GOT3 (cell line): ENCODE measurements around the gene RDH5.

Experiments used
- DNase-seq: peaks from one replicate; lab custom pipeline; 2025; ENCODE audit warnings: mixed read lengths; lab: John Stamatoyannopoulos, UW

Gene RDH5

DNA sequence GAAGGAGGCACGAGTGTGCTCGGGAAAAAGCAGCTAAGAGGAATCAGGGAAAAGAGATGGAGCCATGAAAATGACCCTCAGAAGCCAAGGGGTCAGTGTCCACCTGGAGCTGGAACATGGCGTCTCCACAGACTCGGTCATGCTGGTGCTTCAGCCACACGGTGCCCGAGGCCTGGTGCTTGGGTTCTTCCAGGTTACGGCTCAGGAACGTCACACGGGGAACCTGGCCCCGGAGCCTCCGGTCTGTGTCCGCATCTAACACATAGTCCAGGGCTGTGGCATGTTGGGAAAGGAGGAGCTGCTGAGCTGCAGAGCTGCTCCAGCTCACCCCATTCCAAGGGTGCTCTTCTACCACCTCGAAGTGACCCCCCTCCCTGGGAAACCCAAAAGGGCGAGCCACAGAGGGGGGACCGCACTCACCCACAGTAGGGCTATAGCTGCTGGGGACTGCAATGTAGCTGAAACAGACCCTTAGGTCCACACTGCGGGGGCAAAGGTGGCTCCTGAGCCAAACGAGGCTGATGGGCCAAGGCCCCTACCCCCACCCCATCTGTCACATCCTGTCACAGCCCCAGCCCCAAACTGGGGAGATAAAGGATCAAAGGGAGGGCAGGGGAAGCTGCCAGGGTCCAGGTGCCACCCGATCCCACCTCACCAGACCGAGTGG lies 23.3 kb upstream of the RDH5 start:
- no peak for DNase-seq

DNA sequence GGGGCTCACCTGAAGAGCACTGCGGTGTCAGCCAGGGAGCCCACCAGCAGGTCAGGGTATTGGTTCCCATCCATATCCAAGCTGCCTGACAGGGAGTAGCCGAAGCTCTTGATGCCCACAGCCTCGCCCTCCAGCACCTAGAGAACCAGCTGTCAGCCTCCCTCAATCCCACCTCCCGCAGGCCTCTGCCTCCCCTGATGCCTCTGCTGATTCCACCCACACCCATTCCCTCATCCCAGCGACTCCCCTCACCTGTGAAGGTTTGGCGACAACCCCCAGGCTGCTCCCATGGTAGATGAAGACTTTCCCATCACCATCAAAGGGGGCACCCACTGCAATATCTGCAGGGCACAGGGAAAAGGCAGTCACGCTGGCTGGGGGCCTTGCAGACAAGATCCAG lies 22.5 kb upstream of the RDH5 start:
- DNase-seq: no peak

DNA sequence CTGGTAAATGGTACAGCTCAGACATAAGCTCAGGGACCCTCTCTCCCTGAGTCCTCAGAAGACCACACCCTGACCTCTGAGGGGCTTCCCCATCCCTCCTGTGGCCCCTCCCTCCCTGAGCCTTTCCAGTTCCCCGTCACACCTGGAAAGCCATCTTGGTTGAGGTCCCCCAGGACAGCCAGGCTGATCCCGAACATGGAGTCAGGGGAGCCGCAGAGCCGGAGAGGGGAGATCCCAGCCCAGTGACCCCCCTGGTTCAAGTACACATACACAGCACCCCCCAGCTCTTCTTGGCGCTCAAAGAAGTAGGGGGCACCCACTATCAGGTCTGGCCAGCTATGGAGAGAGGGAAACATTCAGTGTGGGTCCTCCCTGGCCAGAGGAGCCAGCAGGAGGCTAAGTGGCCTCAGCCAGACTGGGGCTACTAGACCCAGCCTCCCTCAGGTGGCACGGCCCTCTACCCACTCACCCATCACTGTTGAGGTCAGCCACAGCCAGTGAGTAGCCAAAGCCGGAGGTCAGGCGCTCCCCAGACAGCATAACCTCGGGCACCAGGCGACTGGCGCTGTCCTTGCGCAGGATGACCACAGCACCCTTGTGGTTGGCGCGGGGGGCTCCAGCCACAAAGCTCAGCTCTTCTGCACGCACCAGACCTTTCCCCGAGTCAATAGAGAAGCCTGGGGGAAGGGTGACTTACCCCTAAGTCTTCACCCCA lies 21.8 kb upstream of the RDH5 start:
- DNase-seq: no peak

DNA sequence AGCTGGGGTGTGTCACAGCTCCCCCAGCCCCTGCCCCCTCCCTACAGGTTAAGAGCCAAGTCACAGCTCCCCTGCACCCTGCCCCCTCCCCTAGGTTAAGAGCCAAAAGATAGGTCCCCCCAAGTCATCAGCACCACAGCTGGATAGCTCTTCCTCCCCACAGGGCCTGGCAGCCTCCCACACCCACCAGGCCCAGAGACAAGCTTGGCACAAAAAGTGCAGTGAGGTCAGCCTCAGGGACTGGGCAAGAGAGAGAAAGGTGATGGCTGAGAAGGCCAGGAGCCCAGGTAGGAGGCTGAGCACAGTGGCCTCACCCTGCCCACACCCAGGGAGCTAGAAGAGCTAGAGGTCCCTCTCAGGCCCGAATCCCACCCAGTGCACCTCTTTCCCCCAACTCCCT lies 21.2 kb upstream of the RDH5 start:
- DNase-seq: no peak

DNA sequence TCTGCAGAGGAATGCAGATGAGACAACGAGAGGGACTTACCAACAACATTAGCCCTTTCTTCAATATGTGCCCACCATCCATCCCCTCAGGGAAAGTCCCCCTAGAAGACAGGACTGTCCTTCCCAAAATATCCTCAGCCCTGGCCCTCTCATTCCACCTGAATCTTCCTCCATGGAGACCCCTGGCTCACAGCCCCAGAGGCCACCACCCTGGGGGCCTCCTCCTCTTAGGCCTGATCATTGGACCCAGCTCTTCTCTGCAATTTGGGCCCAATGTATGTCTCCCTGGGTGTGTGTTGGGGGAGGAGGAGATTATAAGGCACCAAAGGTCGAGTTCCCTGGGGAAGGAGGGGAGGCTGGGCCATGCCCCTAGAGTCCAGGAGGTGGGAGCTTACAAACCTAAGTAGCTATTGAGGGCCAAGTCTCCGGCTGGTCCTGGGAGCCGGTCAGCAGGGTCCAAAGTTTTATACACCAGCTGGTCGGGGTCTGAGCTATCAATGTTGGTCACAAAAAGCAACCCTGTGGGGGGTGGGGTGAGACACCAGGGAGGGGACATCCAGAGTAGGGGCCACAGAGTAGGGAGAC lies 20.6 kb upstream of the RDH5 start:
- no peak for DNase-seq

DNA sequence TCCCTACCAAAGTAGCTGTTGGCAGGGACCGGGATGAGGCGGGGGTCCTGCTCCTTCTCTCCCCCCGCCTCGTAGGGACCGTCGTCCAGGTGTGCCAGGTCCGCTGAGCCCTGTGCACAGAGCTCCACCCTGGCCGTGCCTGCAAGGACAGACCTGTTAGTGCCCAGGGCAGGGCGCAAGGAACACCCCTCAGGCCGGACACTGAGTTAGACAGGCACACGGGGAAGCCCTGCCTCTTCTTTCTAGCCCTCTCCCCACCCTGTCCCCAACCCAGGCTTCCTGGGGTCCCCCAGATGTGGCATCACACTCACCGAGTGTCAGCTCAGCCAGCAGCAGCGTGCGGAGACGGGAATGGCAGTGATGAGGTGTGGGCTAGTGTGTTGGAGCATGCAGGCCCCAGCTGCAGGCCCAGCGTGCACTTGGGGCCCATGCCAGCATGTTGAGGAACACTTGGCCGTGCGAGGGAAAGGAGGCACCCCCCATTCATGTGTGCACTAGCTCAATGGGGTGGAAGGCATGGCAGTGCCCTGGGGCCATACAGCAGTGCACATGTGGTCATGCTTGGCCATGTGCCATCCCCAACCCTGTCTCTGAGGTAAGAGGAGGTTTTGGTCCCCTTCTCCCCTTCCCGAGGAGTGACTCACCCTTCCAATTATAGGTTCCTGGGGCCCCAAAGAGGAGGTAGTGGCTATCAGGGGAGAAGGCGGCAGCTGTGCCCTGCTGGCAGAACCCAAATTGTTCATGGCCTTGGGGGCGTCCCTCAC lies 19.8 kb upstream of the RDH5 start:
- DNase-seq: no peak

DNA sequence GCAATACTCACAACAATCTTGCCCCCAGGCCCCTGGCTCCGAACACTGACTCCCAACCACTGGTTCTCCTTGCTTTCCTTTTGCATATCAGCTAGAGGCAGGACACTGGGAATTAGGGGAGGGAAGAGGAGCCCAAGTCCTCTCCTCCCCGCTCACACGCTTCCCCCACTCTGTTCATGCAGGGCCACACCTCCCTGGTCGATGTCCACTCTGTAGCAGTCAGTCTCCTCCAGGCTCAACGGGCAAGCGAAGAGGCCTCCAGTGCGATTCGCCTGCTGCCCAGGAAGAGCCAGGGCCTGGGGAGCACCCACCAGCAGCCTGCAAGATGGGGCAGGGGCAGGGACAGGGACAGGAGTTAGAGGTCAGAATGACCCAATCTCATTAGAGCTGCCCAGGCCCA lies 17.3 kb upstream of the RDH5 start:
- no peak for DNase-seq

DNA sequence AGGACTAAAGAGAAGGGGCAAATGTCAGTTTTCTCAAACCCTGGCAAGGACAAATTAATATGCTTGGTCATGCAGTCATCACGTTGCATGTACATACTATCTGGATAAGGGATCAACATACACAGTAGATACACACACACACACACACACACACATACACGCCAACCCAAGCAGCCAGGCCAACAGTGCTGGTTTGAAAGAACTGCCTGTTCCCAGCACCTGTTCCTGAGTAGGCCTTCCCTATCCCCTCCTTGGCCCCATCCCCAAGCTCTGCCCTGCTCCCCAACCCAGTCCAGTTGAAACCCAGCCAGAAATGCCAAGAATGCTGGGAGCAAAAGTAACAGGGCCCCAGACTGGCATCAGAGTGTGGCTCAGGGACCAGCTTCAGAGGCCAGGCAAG lies 16.9 kb upstream of the RDH5 start:
- DNase-seq: no peak

DNA sequence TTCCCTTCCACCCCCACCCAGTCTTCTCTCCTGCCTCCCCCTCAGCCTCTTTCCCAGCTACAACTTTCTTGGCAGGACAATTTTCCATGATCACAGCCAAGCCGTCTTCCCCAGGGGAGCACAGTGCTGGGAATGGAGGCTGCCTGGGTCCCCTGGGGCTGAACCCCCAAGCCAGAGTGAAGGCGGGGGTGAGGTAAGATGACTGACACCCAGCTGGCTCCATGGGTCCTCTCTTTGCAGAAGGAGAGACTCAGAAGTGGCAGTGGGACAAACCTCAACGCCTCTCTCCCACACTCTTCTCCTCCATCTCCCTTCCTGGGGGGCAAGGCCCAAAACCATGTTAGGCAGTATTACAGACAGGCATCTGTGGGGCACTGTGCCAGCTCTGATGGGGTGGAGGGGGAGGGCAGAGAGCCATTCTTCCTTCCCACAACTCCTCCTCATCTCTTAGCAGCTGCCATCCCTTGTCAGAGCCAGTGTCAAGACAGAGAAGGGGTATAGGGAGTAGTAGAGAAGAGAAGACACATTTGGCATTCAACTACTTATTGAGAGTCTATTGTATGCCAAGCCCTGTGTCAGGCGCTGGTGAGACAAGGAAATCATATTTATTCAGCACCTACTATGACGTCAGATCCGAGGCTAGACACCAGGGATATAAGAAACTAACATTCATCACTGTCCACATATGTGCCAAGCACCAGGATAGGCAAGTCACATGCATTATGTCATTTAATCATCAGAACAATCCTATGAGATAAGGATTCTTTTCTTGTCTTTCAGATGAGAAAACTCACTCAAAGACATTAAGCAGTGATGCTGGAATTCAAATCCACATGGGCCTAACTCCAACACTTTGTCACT lies 16.1 kb upstream of the RDH5 start:
- DNase-seq: no peak

DNA sequence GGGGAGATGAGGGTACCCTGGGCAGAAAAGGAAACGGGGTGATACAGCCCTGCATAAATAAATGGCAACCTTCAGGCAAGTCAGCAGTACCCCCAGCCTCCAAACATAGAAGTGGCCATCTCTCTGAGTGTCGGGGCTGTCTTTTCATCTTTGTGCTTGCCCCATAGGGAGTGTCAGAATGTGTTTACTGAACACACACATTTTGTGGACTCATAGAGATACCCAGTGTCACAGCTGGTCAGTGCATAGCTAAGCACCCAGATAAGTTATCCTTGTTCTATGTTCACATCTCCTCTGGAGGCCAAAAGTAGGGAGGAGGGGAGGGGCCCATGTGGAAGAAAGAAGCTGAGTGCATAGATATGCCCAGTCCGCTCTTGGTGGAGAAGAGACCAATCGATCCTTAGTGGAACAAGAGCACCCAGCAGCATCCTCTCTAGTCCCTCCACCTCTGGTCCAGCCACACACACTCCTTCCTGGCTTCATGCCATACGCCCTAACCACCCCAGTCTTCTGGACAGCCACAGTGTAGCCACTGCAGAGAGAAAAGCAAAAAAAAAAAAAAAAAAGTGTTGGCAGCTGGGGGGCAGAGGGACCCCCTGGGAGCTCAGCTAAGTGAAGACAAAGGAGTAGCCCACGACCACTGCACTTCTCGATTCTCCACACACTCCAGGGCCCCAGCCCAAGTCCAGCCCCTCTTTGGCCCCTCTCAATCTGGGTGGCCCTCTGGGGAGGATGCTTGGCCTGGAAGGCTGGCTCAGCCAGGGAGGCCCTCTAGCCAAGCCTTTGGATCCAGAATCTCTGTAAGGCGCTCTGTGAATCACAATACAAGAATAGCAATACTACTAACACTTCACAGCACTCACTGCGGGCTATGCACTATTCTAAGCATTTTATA lies 15.1 kb upstream of the RDH5 start:
- DNase-seq: no peak

DNA sequence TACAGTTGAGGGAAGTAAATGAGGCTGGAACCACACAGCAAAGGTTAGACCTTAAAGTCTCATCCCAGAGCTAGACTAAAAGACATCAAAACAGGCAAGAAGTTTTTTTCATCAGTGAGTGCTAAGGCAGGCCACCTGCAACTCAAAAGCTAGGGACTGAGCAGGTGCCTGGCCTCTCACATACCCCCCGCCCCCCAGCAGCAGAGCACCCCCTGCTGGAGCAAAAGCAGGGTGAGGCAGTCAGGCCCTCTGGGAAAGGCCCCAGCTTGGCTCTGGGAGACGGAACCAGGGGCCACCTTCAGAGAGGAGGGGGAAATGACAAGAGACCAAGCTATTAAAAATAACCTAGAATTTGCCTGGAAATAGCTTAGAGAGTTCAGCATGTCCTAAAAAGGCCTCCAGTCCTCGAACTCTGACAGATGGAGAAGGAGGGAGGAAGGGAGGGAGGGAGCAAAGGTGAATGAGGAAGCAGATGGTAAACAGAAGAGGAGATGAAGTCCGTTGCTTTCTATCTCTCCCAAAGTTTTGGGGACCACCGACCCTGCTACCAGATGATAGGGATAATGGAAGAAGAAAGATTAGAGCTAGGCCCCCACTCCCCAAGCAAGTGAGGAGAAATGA lies 14.3 kb upstream of the RDH5 start:
- DNase-seq: no peak

DNA sequence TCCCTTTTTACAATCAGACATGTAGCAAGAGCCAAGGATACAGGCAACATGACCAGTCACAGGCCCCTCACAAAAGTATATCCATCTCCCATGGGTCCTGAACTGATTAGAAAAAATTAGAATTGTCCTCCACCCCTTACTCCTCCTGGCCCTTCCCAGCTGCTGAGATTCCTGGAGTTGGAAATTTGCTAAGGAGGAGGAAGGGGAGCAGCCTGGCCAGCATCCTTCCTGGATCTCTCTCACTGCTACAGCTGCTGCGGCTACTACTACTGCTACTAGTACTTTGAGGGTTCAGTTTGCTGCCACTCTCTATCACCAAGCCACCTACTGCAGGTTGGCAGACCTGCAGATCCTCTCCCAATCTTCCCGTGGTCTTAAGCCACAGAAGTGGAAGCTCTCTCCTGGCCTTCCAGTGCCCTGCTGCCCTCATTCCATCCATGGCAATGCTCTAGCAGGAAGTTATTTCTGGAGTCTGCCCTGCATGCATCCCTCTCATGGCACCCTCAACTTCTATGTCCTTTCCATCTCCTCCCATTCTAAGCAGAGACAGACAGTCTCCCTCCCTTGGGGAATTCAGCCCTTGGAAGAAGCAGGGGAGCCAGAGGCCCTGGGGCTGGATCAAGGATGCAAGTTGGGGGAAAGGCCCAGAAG lies 13.5 kb upstream of the RDH5 start:
- DNase-seq: no peak

DNA sequence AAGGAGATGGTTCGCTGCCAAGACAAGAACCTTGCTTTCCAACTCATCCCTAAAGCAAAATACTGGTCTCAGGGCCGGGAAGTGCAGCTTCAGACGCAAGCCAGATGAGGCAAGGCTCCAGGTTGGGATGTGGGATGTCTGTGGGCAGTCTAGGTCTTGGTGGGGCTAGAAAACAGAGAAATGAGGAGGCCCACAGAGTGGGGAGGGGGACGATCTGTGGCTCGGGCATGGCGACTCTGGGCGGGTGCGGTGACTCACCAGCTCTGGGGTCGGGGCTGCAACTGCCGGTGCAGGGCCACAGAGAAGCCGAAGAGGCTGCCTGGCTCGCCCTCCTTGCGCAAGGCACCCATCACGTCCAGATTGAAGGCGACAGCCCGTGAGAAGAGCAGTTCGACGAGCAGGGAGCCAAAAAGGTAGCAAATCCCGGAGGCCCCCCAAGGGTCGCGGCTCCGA lies 12.9 kb upstream of the RDH5 start:
- no peak for DNase-seq

DNA sequence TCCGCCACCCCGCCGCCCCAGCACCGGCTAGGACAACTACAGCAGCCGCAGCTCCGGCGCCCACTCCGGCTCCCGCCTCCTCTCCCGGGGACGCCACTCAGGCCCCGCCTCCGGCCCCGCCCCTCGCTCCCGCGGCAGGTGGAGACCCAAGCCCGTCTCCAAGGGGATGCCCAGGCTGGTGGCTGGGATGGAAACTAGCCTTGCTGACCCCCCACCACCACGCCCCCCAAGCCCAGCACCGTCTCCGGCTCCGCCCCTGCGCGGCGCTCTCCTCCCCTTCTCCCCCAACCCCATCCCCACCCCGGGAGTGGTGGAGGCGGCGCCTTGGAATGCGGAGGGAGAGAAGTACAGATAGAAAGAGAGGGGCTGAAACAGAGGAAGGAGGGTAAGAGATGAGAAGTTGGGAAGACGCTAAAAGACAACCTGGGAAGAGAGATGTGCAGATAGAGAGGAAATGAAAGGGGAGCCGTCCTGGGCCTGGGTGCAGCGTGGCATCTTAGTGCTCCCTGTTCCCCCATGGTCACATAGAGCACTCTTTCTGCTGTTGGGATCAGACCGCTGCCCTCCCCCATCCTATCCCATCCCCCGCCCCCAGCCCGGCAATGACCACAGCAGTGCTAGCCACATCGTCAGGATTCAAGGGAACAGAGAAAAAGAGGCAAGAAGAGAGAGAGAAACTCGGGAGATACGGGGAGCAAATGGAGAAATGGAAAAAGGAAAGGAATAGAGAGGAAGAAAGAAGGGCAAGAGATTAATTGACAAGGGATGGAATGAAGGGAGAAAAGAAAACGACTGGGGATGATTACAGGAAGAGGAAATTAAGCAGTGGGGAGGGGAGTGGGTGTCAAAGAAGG lies 12.1 kb upstream of the RDH5 start, which contains the start of gene ITGA7:
TSS of gene ITGA7 (minus strand) at position 64 of the 854 bp plus-strand sequence. CDS start 222 bp downstream, outside the sequence.
- DNase-seq: no peak

DNA sequence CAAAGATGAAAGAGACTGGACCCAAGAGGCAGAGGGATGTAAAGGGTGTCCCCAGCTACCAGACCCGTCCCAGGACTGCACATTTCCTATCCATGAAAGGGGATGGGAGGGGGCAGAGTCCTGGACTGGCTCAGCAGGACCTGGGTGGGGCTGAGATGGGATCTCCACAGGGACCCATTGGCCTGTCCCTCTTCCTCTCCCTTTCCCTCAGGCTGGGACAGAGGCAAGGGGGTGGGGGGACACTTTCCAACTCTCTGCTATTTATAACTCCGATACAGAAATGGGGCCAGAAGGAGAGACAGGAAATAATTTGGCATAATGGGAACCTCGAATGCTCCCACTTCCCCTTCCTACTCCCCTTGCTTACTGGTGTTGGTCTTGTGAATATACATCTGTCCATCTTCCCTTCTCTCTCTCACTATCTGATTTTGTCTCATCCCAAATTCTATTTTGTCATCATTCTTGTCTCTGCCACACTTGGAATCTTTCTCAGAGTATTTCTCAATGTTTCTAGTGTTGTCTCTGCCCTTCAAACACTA lies 11.4 kb upstream of the RDH5 start:
- DNase-seq: no peak

DNA sequence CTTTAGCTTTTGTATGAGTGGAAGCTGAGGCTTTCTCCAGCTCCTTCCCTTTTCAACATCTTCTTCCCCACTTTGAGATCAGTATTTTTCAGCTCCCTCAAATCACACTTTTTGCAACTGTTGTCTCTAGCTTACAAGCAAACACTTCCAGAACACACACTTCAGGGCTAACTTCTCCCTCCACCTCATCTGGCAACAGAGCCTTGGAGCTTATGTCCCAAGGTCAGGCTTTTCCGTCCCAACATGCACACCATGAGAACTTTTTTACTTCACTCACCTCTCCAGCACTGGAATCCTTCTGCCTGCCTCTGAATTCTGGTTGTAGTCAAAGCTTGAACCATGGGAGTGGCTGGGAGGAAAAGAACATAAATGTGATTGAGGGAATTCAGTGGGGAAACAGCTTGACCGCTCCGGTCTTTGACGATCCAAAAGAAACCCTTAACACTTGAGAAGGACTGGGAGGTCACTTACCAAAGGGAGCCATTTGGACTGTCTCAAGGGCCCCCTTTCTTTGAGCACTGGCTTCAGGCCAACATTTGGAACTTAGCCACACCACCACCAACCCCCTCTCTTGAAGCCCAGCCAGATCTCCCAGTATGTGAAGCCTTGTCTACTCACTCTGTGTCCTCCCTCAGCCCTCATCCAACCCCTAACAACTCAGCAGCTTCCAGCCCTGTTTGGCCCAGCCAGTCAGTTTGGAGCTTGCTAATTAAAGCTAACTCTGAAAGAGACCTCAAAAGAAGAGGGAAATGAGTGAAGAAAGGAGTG lies 8.2 kb upstream of the RDH5 start:
- DNase-seq: no peak

DNA sequence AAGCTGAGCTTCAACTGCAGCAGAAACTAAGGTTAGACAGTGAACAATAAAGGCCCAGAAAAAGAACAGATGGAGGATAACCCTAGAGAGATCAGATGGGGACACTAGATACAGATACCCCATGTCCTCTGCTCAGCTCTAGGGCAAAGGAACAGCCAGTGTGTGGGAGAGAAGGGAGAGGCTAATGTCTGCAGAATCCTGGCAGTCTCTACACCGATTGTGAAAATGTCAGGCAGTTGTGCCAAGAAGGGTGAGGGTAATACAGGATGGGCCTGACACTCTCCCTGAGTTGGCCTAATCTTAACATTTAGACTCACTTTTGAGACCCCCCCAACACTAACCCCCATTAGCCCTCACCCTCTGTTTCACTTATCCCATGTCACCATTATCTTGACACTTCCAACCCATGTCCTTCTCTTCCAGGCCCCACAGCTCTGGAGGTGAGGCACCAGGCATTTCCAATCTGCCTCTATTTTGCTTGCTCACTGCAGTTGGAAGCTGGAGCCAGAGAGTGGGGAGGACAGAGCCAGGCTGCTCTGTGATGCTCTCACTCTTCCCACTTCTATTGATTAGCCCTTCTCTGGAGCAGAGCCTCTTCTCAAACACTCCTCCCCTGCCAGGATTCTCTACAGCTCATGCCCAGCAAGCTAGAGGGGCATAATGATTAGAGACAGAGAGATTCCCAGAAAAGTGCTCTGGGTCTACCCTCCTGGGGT lies 7.3 kb upstream of the RDH5 start:
- no peak for DNase-seq
